Neural crest cell (in vitro differentiated cells): ENCODE results near the gene DEPDC4. TPM values are rescaled to one million over a fixed set of nuclear protein-coding genes. Genes with fewer than 3 reads are reported as not detected.
A peak's percentile ranks its signal among the peaks of the same experiment; 100 is the strongest.

Experiments used
- DNase-seq: peaks from one replicate; pipeline ENCODE4 v3.0.0; 2021; ENCODE audit warnings: low read depth, mixed read lengths, low spot score
- H3K27ac Mint-ChIP-seq: one replicate; pipeline ENCODE4 v1.8.0; 2021; ENCODE audit warnings: mild to moderate bottlenecking, mixed read lengths; ENCODE audit not compliant: unreplicated experiment
- H3K27me3 Mint-ChIP-seq: 2 replicates; pipeline ENCODE4 v1.8.0; 2021; ENCODE audit warnings: low read depth, mild to moderate bottlenecking, mixed read lengths
- H3K36me3 Mint-ChIP-seq: 2 replicates; pipeline ENCODE4 v1.8.0; 2021; ENCODE audit warnings: low read depth, mild to moderate bottlenecking, mixed read lengths
- H3K4me1 Mint-ChIP-seq: 2 replicates; pipeline ENCODE4 v1.8.0; 2021; ENCODE audit warnings: mixed read lengths
- H3K4me3 Mint-ChIP-seq: one replicate; pipeline ENCODE4 v1.8.0; 2021; ENCODE audit warnings: mild to moderate bottlenecking, mixed read lengths
- H3K9me3 Mint-ChIP-seq: 2 replicates; pipeline ENCODE4 v1.8.0; 2021; ENCODE audit warnings: mixed read lengths
- total RNA-seq: library from RNA; stranded (reverse); gene quantifications from 2 replicates; pipeline ENCODE4 v1.2.1, GENCODE V29; 2021
- TF ChIP-seq, protein P1 (sequence below): fragments of 200-600 bp; sonication (generic); conservative IDR thresholded peaks from 2 replicates; pipeline ENCODE4 v1.5.0; 2021; ENCODE audit warnings: antibody characterized with exemption, mild to moderate bottlenecking

The DEPDC4 gene
- total RNA-seq, 1 donor from 2014 or later: 4.1 TPM

DNA sequence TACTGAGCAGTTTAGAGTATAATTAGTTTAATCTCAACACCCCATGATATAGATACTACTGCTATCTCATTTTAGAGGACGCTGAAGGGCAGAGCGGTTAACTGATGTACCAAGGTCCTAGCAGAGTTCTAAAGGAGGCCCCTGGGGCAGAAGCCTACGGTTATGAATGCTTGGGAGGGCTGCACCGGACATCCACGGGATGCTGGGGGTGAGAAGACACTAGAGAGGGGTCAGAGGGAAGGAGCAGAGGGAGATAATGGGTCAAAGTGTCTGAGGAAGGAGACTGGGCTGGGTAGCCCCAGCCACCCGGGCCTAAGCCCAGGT, 67.9 kb downstream of the DEPDC4 start:
- peak overlapping the region; percentile 89 for H3K4me3 Mint-ChIP-seq
- no peaks in the 10 kb centered on the region for H3K36me3 Mint-ChIP-seq
- DNase-seq: no peak
- no peak overlapping the region for H3K27ac Mint-ChIP-seq
- peaks cover 21% of the 10 kb centered on the region for H3K4me1 Mint-ChIP-seq
- H3K27me3 Mint-ChIP-seq: peaks cover 8% of the 10 kb centered on the region
- H3K9me3 Mint-ChIP-seq: no peaks in the 10 kb centered on the region
- TF ChIP-seq, protein P1, sequence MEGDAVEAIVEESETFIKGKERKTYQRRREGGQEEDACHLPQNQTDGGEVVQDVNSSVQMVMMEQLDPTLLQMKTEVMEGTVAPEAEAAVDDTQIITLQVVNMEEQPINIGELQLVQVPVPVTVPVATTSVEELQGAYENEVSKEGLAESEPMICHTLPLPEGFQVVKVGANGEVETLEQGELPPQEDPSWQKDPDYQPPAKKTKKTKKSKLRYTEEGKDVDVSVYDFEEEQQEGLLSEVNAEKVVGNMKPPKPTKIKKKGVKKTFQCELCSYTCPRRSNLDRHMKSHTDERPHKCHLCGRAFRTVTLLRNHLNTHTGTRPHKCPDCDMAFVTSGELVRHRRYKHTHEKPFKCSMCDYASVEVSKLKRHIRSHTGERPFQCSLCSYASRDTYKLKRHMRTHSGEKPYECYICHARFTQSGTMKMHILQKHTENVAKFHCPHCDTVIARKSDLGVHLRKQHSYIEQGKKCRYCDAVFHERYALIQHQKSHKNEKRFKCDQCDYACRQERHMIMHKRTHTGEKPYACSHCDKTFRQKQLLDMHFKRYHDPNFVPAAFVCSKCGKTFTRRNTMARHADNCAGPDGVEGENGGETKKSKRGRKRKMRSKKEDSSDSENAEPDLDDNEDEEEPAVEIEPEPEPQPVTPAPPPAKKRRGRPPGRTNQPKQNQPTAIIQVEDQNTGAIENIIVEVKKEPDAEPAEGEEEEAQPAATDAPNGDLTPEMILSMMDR: no peak

DNA sequence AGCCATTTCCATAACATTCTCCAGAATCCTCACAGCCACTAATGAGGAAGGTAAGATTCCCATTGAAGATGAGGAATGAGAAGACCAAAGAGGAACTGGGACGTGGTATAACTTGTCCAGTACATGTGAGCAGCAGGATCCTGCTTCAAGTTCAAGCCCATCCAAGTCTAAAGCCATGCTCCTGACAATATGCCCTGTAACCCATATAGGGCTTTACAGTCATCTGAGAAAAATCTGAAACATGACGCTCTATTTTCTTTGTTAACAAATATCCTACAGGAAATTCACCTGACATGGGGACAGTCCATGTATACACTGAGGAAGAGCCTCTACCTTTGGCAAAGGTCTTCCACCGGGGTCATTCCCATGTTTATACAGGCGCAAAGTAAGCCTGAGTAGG, 69.4 kb downstream of the DEPDC4 start:
- H3K4me1 Mint-ChIP-seq: peaks cover 20% of the 10 kb centered on the region
- TF ChIP-seq, protein P1: no peak
- no peak for DNase-seq
- H3K27me3 Mint-ChIP-seq: peaks cover 8% of the 10 kb centered on the region
- no peaks in the 10 kb centered on the region for H3K36me3 Mint-ChIP-seq
- no peaks in the 10 kb centered on the region for H3K9me3 Mint-ChIP-seq
- H3K27ac Mint-ChIP-seq: no peak overlapping the region
- peak overlapping the region; percentile 89 for H3K4me3 Mint-ChIP-seq

DNA sequence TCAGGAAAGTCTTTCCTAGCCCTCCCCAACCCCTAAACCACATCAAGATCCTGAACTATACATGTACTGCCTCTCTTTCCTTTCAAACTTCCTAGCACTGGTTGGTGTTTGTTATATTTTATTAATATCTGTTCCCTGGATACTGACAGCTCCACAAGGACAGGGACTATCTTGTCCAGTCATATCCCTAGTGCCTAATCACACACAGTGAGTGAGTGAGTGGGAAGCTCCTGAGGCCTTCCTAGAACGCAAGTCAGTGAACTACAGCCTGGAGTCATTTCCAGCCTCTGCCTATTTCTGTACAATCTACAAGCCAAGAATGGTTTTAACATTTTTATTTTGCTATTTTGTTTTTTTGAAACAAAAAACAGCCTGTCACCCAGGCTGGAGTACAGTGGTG, 73.8 kb downstream of the DEPDC4 start:
- TF ChIP-seq, protein P1: no peak
- no peaks in the 10 kb centered on the region for H3K27me3 Mint-ChIP-seq
- H3K4me3 Mint-ChIP-seq: no peak overlapping the region
- no peak for DNase-seq
- peak overlapping the region; percentile 9 for H3K27ac Mint-ChIP-seq
- no peaks in the 10 kb centered on the region for H3K4me1 Mint-ChIP-seq
- H3K36me3 Mint-ChIP-seq: no peaks in the 10 kb centered on the region
- no peaks in the 10 kb centered on the region for H3K9me3 Mint-ChIP-seq

Other genes with a start within 250 kb of the DEPDC4 start
- gene BLTP3B, start 124.2 kb downstream of the DEPDC4 start, total RNA-seq: 17.8 and 19.0 TPM in 2 replicates
- gene ACTR6, start 66.3 kb downstream of the DEPDC4 start, total RNA-seq: 36.3 and 38.2 TPM in 2 replicates
- gene SCYL2, start 98 bp upstream of the DEPDC4 start, total RNA-seq: 56.2 and 59.8 TPM in 2 replicates
- not detected in 2 replicates for gene SLC17A8, start 90.0 kb upstream of the DEPDC4 start, total RNA-seq
- not detected in 2 replicates for gene NR1H4, start 206.8 kb upstream of the DEPDC4 start, total RNA-seq